ENCODE measurements around the gene MYL2.

MYL2 gene

GRCh38 chr12:110888256-110888991, 32.0 kb downstream of the MYL2 start:
- DNase-seq = no peak

- DNase-seq = no peak
Observed at GRCh38 chr12:110885152-110885840, 35.1 kb downstream of the MYL2 start.

GRCh38 chr12:110883251-110883650, 37.1 kb downstream of the MYL2 start:
- no peak for DNase-seq

- DNase-seq = no peak
Observed at GRCh38 chr12:110880651-110881050, 39.7 kb downstream of the MYL2 start.

GRCh38 chr12:110874781-110875180, 45.6 kb downstream of the MYL2 start:
- no peak for DNase-seq

GRCh38 chr12:110874351-110874750, 46.0 kb downstream of the MYL2 start:
- DNase-seq = no peak

GRCh38 chr12:110872100-110872499, 48.3 kb downstream of the MYL2 start:
- DNase-seq = no peak

GRCh38 chr12:110869803-110870202, 50.6 kb downstream of the MYL2 start:
- no peak for DNase-seq

GRCh38 chr12:110869026-110869425, 51.4 kb downstream of the MYL2 start:
- no peak for DNase-seq

- DNase-seq = no peak
Observed at GRCh38 chr12:110865521-110865920, 54.9 kb downstream of the MYL2 start.

- DNase-seq = no peak
Observed at GRCh38 chr12:110863161-110863560, 57.2 kb downstream of the MYL2 start.

- no peak for DNase-seq
Observed at GRCh38 chr12:110862329-110862728, 58.0 kb downstream of the MYL2 start.

GRCh38 chr12:110861729-110862128, 58.6 kb downstream of the MYL2 start:
- no peak for DNase-seq

Measured in NCI-H2029 treated with DMSO at 0.1 percent for 48 hours (cell line).